DMS 273 treated with DMSO at 0.1 percent for 48 hours (cell line): ENCODE results near the gene ERH.
"Not testable (repeated sequence)": the region's sequence is repeated elsewhere in the genome, so short reads cannot be mapped to it uniquely, and the experiment has no call there.

Experiments
- DNase-seq: peaks from one replicate; lab custom pipeline; 2025; lab: John Stamatoyannopoulos, UW

Gene ERH

DNA sequence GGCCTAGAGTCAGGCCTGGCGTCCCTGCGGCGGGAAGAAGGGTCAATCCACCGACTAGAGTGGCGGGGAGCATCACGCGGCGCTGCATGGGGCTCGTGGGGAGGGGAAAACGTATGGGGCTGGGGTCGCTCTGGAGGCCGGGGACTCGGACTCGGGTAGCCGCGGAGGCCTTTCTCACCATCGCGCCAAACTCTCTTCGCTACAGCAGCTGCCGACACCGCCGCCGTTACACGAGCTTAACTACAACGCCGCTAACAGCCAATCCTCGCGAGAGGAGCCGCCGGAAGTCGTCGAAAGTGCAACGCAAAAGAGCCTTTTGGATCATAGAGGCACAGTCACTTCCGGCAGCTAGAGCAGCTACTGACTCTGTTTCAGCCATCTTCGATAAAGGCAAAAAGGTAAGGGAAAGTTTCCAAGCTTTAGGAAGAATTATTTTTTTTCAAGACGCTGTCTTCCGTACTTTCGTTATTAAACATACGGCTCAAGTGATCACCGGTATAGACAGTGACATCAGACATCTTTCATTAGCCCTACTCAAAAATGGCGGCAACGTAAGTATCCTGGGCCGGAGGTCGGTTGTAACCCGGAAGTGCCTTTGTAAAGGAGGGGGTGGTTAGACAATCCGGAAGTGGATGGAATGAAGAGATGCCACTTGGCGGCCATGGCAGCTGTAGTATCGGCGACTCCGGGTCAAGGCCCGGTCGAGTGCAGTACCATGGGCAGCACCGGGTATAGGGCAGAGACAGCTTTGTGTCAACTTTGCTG is at the start of gene ERH, which contains the start of gene SLC39A9:
TSS of gene ERH (minus strand) at position 247 of the 765 bp plus-strand sequence. CDS start at position 181, 66 bp downstream.
TSS of gene SLC39A9 (plus strand) at position 640 of the 765 bp plus-strand sequence. CDS start 678 bp downstream, outside the sequence.
- peak; percentile 99 for DNase-seq

DNA sequence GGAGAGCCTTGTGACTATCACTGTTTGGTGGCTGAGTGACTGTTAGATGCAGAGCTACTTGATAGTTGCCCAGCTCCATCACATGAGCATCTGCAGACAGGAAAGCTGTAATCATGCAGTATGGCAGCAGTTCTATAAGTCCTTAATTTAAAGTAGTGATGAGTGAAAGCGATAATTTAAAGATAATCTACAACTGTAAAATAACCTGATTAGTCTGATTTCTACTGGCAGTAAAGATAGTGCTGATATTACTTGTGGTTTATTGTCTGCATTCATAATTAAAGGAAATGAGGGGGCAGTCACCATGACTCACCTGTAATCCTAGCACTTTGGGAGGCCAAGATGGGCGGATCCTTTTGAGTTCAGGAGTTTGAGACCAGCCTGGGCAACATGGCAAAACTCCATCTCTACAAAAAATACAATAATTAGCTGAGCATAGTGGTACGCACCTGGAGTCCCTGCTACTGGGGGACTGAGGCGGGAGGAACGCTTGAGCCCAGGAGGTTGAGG is 45.3 kb upstream of the ERH start:
- DNase-seq: no peak

DNA sequence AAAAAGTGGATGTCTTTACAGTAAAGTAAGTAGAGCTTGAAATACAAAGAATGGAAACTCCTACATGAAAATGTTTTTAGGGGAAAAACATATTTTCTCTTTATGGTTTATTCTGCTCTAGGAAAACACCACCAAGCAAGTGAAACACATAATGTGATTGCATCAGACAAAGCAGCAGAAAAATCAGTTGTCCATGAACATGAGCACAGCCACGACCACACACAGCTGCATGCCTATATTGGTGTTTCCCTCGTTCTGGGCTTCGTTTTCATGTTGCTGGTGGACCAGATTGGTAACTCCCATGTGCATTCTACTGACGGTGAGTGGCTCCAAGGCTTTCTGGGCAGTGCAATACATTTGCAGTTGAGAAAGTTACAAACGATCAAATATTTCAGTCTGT is 43.8 kb upstream of the ERH start:
- no peak for DNase-seq

DNA sequence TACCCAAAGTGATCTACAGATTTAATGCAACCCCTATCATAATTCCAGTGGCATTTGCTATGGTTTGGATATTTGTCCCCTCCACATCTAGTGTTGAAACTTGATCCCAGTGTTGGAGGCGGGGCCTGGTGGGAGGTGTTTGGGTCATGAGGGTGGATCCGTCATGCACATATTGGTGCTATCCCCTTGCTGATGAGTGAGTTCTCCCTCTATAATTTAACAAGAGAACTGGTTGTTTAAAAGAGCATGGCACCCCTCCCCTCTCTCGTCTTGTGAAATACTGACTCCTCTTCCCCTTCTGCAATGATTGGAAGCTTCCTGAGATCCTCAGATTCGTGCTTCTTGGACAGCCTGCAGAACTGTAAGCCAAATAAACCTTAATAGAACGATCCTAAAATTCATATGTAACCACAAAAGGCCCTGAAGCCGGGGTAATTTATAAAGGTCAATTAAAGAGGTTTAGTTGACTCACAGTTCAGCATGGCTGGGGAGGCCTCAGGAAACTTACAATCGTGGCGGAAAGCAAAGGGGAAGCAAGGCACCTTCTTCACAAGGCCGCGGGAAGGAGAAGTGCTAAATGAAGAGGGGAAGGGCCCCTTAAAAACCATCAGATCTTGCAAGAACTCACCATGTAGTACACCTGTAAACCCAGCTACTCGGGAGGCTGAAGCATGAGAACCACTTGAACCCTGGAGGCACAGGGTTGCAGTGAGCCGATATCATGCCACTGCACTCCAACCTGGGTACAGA is 41.6 kb upstream of the ERH start:
- DNase-seq: no peak

DNA sequence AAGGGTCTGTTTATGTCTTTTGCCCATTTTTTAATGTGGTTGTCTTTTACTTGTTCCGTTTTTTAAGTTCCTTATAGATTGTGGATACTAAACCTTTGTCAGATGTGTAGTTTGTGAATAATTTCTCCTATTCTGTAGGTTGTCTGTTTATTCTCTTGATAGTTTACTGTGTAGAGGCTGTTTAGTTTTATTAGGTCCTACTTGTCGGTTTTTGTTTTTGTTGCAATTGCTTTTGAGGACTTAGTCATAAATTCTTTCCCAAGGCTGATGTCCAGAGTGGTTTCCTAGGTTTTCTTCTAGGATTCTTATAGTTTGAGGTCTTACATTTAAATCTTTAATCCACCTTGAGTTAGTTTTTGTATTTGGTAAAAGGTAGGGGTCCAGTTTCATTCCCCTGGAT is 34.3 kb upstream of the ERH start:
- DNase-seq: no peak

DNA sequence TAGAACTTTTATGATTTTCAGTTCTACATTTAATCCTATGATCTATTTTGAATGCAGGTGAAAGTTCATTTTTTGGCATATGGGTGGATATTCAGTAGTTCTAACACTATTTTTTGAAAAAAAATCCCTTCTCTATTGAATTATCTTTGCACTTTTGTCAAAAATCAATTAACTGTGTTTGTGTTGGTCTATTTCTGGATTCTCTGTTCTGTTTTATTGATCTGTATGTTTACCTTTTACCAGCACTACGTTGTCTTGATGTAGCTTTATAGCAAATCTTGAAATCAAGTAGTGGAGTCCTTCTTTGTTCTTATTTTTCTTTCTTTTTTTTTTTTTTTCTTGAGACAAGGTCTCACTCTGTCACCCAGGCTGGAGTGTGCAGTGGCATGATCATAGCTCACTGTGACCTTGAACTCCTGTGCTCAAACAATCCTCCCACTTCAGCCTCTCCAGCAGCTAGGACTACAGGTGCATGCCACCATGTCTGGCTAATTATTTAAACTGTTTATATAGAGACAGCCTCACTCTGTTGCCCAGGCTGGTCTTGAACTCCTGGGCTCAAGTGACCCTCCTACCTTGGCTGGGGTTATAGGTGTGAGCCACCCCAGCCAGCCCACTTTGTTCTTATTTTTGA is 32.3 kb upstream of the ERH start:
- DNase-seq: no peak

DNA sequence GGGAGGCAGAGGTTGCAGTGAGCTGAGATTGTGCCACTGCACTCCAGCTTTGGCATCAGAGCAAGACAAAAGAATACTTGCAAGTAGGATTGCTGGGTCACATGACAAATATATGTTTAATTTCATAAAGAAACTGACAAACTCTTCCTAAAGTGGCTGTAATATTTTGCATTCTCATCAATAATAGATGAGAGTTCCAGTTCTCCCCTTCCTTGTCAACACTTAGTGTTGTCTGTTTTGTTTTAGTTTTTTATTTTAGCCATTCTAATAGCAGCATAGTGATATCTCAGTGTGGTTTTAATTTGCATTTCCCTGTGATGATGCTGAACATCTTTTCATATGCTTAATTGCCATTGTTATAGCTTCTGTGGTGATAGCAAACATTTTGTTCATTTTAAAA is 31.5 kb upstream of the ERH start:
- DNase-seq: no peak

DNA sequence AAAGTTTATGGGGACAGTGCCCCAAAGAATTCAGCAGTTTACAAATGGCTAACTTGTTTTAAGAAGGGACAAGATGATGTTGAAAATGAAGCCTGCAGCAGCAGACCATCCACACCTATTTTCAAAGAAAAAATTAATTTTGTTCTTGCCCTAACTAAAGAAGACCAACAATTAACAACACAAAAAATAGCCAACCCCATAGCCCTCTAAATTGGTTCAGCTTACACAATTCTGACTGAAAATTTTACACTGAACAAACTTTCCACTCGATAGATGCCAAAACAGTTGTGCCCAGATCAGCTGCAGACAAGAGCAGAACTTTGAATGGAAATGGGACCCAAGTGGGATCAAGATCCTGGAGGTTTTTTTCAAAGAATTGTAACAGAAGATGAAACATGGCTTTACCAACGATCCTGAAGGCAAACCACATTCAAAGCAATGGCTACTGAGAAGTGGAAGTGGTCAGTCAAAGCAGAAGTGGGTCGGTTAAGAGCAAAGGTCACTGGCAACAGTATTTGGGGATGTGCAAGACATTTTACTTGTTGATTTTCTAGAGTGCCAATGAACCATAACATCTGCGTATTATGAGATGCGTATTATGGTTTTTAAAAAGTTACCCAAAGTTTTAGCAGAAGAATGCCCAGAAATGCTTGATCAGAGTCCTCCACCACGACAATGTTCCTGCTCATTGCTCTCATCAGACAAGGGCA is 30.3 kb upstream of the ERH start:
- DNase-seq: no peak

DNA sequence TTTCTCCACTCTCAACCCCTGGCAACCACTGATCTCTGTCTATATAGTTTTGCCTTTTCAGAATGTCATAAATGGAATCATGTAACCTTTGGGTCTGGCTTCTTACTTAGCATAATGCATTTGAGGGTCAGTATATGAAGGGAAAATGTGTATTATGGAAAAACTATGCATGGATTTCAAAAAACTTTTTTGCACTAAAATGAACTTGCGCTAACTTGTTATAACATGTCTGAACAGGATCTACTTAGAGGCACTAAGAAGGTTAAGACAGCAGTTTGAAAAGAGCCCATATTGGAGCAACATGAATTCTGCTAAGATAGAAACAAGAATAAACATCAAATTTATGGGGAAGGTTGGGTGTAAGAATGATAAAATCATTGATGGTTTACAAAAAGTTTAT is 29.5 kb upstream of the ERH start:
- no peak for DNase-seq

DNA sequence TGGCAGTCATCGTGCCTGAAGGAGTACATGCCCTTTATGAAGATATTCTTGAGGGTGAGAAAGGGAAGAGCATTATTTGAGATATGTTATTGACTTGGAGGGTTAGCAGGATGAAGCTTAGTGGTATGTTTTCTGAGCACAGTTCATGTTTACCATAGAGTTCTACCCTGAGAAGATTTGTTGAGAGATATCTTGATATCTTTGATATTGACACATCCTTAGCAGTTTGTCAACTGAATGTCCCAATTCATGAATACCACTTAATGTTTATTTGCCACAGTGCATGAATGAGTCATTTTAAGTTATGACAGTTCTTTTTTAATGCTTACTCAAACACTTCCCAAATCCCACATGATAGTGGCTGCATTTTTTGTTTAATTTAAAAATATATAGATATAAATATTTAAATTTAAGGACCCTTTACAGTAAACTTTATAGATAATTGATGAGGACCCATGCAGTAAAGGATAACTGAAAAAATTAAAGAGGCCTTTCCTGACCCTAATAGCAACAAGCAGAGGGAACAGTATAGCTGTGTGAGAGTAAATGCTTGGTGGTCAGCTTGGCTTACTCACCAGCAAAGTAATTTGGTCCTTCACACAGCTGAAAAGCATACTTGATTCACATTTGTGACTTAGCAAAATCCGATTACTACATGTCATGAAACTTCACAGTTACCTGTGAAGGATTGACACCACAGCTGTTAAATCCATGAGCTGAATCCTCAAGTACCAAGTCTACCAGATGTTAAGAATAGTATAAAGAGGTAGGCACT is 26.2 kb upstream of the ERH start:
- DNase-seq: no peak

DNA sequence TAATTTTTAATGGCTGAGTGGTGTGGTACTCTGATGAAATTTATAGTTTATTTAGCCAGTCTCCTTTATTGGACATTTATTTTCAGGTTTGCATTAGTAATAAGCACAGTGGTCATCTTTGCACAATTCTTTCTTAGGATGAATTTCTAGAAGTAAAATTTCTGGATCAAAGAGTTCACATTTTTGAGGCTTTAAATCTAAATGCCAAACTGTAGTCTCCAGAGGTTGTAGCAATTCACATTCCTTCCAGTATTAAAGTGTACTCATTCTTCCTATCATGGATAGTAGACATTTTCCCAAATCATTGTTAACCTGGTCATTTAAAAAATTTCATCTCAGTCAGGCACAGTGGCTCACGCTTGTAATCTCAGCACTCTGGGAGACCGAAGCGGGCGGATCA is 25.2 kb upstream of the ERH start:
- DNase-seq: no peak

DNA sequence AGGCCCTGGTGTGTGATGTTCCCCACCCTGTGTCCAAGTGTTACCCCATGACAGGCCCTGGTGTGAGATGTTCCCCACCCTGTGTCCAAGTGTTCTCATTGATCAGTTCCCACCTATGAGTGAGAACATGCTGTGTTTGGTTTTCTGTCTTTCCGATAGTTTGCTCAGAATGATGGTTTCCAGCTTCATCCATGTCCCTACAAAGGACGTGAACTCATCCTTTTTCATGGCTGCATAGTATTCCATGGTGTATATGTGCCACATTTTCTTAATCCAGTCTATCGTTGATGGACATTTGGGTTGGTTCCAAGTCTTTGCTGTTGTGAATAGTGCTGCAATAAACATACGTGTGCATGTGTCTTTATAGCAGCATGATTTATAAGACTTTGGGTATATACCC is 18.0 kb upstream of the ERH start:
- not testable (repeated sequence) for DNase-seq

DNA sequence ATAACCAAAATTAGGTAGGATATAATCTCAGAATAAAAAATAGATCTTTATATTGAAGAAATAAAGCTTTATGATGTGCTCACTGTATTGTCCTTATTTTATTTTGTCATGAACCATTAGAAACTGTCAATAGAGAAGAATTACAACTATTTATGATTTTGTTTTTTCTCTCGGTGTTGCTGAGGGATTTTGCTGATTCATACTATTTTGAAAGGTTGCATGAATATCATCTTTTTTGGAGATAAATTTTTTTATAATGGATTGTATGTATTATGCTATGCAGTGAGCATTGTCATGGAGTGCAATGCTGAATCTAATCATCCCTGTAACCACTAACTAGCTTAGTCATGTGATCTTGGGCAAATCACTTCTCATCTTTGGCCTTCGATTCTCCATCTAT is 15.4 kb upstream of the ERH start:
- no peak for DNase-seq

DNA sequence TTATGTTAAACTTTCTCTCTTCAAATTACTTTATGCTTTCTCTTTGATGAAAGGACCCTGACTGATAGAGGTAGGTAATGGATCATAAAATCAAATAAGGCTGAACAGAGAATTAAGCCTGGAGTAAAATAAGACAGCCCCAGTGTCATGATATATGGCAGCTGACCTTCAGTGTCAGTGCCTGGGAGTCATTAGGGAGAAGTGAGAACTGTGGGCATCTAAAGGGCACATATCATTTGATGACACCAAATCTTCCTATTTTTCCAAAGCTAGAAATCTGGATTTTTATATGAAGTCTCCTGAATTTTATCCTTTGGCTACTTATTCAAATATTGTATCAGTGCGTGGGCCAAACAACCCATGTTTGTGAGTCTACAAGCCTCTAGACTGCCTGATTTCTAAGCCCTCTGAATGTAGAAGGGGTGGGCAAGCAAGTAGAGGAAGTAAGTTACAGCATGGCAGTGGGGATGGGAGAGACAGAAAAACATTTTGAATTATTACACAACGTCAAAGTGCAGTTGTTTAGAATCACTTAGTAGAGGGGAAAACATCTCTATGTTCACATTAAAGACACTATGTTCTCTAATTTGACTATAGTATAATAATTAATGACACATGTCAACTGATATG is 10.3 kb upstream of the ERH start:
- no peak for DNase-seq

DNA sequence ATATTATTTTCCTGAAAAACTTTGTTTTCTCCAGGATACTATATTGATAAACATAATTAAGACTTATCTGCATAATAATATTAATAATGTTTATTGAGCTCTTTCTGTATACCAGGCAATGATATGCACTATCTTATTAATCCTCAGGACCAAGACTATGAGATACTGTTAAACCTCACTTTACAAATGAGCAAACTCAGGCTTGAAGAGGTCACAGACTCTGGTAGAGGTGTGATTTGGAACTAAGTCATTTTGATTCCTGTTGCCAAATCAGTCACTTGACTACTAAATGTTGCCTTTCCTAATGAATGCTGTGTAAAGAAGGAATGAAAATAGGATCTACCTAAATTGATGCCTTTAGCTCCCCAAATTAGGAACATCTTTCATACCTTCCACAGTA is 7.7 kb upstream of the ERH start:
- DNase-seq: no peak

DNA sequence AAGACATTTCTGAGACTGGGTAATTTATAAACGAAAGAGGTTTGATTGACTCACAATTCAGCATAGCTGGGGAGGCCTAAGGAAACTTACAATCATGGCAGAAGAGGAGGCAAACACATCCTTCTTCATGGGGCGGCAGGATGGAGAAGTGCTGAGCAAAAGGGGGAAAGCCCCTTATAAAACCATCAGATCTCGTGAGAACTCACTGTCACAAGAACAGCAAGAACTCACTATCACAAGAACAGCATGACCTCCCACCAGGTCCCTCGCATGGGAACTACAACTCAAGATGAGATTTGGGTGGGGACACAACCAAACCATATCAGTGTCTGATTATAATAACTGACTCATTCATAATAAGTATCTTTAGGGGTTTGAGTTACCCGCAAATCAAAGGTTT is 6.8 kb upstream of the ERH start:
- no peak for DNase-seq

DNA sequence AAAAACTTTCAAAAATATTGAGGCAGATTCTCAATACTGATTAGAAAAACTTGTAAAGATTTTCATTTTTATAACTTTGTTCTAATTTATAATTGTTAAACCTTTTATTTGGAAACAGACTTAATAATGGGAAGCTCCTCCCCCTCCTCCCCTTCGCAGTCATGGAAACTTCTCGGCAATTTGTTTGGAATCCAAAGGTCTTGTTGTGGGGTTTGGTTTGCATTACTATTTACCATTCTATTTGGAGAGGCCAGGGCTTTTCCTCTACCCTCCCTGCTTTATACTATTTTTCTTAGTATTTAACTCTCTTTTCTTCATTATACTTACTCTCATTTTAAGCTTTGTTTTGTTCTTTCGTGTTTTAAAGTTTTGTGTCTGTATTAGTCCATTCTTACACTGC is 6.4 kb upstream of the ERH start:
- DNase-seq: no peak

DNA sequence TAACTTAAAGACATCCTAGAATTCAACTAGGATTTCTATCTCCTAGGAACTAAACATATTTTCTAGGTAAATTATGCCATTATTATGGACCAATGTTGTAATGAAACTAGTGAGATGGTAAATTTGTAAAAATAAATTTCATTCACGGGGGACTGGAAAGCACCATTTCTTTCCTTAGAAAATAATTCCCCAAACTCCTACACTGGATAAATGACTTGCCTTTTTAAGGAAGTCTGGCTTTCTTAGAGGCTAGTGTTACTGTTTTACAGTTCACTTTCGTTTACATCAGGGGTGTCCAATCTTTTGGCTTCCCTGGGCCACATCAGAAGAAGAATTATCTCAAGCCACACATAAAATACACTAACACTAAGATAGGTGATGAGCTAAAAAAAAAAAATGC is 3.7 kb upstream of the ERH start:
- DNase-seq: no peak

DNA sequence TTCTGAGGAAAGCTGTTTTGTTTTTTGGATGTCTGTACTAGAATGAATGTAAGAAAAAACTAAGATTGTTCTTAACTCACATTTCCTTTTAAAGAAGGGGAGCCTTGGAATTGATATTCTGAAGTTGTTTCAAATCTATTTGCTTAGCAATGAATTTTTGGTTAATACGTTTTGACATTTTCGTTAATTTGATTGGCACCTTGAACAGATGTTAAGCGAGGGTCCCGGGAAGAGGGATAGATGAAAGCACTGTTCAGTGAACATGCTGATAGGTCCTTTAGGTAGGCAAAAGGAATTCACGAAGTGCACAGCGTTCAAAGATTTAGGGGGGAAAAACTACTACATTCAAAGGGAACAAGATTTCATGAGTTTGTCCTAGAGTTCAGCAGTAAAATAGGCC is 2.1 kb upstream of the ERH start:
- DNase-seq: no peak

DNA sequence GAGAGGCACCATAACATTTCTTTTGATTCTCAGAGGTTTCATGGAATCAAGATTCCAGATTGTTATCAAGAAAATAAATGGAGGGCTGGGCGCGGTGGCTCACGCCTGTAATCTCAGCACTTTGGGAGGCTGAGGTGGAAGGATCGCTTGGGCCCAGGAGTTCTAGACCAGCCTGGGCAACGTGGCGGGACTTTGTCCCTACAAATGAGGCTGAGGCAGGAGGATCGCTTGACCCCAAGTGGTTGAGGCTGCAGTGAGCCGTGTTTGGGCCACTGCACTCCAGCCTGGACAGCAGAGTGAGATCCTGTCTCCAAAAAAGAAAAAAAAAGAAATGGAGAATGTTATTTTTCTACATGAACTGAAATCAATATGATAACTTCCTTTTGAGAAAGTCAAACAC is 1.7 kb upstream of the ERH start:
- no peak for DNase-seq

DNA sequence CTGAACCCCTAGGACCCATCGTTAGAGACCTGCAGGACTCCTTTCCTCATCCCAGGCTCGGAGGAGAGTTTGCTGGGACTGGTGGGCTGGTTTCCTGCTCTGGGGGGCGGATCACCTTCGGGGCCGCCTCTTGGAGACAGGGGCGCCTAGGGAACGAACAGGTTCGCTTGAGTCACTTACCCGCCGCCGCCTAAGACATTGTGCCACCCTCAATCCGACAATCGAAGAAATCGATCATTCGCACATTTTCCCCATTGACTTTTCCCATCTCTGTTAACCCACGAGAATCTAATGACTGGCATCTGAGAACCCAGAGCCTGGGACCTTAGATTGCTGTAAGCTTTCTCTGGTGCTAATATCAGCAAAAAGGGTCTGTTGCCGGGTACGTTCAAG is 715 bp upstream of the ERH start:
- DNase-seq: no peak
